ENCODE measurements around the gene BRAT1. TPM values are rescaled to one million over a fixed set of nuclear protein-coding genes. Genes with fewer than 3 reads are reported as not detected.

The BRAT1 gene
- polyA plus RNA-seq, 1 experiment, result 6.2 TPM

DNA sequence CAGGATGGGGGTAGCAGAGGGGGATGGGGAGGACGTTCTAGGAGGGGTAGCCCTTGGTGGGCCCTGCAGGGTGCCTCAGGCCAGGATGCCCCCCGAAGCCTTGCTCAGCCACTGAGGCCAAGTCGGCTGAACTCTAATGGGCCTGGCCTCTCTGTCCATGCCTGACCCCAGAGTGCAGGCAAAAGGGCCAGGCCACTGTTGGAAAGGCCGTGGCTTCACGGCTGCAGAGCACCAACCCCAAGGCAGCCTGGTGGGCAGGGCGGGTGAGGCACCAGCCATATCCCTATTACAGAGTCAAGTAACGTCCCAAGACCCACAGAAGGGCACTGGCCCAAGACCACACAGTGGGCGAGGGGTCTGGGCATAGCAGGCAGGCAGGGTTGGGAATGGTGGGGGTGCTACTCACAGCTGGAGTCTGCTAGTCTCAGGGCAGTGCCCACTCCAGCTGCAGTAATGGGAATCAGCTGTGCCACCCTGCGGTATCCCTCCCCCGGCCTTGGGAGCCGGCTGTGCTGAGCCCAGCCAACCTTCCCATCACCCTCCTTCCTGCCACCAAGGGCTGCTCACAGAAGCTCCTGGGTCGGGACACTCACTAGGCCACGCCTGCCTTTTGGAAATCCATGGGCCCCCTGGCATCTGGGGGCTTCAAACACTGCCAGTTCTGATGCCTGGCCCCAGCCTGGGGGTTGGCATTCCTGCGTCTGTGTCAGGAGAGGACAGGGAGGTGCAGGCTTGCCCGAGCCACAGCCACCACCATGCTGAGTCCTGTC lies 39.7 kb downstream of the BRAT1 start:
- ChIA-PET POLR2A (interaction anchor here (1.1 kb wide), 1 partner anchor 45 kb away, joined by 3 read pairs; no protein-coding TSS in a partner anchor), CTCF (no interaction called here)
- H3K27me3 ChIP-seq (ENCODE audit: control insufficient read depth, insufficient read depth, low read length), result no peaks in the 10 kb centered on the region
- no peak for DNase-seq (ENCODE audit: low read depth, low spot score)
- no peak overlapping the region for H3K27ac ChIP-seq (ENCODE audit: low read depth, low read length)
- no peak overlapping the region for H3K4me3 ChIP-seq (ENCODE audit: low read depth, low read length)
- H3K9me3 ChIP-seq (ENCODE audit: control insufficient read depth, insufficient read depth, low read length), result peaks cover 7% of the 10 kb centered on the region; the same call in 1 of the 2 replicates
- TF ChIP-seq, protein P1, sequence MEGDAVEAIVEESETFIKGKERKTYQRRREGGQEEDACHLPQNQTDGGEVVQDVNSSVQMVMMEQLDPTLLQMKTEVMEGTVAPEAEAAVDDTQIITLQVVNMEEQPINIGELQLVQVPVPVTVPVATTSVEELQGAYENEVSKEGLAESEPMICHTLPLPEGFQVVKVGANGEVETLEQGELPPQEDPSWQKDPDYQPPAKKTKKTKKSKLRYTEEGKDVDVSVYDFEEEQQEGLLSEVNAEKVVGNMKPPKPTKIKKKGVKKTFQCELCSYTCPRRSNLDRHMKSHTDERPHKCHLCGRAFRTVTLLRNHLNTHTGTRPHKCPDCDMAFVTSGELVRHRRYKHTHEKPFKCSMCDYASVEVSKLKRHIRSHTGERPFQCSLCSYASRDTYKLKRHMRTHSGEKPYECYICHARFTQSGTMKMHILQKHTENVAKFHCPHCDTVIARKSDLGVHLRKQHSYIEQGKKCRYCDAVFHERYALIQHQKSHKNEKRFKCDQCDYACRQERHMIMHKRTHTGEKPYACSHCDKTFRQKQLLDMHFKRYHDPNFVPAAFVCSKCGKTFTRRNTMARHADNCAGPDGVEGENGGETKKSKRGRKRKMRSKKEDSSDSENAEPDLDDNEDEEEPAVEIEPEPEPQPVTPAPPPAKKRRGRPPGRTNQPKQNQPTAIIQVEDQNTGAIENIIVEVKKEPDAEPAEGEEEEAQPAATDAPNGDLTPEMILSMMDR (IDR thresholded peaks at IDR 0.05; ENCODE audit: low read depth, low read length), result no peak

DNA sequence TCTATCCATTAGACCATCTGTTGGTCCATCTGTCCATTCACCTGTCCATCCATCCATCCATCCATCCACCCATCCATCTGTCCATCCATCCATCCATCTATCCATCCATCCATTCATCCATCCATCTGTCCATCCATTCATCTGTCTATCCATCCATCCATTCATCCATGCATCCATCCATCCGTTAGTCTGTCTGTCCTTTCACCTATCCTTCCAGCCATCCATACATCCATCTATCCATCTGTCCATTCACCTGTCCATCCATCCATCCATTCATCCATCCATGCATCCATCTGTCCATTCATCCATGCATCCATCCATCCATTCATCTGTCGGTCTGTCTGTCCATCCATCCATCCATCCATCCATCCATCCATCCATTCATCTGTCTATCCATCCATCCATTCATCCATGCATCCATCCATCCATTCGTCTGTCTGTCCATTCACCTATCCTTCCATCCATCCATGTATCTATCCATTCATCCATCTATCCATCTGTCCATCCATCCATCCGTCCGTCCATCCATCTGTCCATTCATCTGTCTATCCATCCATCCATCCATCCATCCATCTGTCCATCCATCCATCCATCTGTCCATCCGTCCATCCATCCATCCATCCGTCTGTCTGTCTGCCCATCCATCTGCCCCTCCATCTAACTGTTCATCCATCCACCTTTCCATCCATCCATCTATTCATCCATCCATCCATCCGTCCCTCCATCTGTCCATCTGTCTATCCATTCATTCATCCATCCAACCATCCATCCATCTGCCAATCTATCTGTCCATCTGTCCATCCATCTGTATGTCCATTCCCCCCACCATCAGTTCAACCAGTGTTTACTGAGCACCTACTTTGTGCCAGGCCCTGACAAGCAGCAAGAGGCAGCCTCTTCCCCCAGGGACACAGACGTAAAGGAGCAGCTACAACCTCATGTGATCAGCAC lies 40.6 kb downstream of the BRAT1 start:
- Histone ChIP-seq H3K4me3 (ENCODE audit: low read depth, low read length) (no peak overlapping the region), H3K27ac (ENCODE audit: low read depth, low read length) (no peak overlapping the region), H3K9me3 (ENCODE audit: control insufficient read depth, insufficient read depth, low read length) (peaks cover 7% of the 10 kb centered on the region; the same call in 1 of the 2 replicates), H3K27me3 (ENCODE audit: control insufficient read depth, insufficient read depth, low read length) (no peaks in the 10 kb centered on the region)
- CTCF ChIA-PET, result no interaction called here
- TF ChIP-seq, protein P1 (IDR thresholded peaks at IDR 0.05; ENCODE audit: low read depth, low read length), result no peak
- no peak for DNase-seq (ENCODE audit: low read depth, low spot score)
- POLR2A ChIA-PET, result no interaction called here

DNA sequence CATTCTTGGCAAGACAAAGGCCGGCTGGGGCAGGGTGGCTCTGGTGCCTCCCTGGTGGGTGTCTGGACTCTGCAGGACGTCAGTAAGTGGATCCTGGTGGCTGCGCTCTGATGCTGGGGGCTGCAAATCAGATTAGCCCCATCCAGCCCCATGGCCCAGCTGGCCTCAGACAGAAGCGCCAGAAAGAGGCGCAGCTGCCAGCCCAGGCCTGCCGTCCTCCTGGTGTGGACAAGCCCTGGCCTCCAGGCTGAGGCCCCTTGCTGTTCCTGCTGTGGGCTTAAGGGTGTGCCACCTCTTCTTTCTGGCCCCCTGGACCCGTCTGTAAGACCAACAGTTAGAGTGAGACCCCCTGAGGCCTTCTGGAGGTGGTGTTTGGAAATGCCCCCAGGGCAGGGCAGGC lies 41.6 kb downstream of the BRAT1 start:
- Histone ChIP-seq H3K27ac (ENCODE audit: low read depth, low read length) (no peak overlapping the region), H3K4me3 (ENCODE audit: low read depth, low read length) (no peak overlapping the region), H3K27me3 (ENCODE audit: control insufficient read depth, insufficient read depth, low read length) (no peaks in the 10 kb centered on the region), H3K9me3 (ENCODE audit: control insufficient read depth, insufficient read depth, low read length) (peaks cover 7% of the 10 kb centered on the region; the same call in 1 of the 2 replicates)
- DNase-seq (ENCODE audit: low read depth, low spot score), result no peak
- POLR2A ChIA-PET, result no interaction called here
- TF ChIP-seq, protein P1 (IDR thresholded peaks at IDR 0.05; ENCODE audit: low read depth, low read length), result no peak
- CTCF ChIA-PET, result no interaction called here

DNA sequence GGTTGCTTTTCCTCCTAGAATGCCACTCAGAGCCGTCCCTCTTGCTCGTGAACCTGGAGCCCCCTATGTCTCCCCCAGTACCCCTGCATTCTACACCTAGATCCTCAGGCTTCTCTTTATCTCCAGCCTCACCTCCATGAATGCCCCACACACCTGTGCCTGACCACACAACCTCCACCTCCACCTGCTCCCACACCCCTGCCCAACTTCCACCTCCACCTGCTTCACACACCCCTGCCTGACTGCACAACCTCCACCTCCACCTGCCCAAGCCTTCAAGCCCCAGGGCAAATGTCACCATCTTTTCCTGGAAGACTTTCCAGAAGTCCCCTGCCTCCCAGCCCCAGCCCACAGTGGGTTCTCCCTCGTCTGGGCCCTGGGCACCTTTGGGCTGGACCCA lies 42.6 kb downstream of the BRAT1 start:
- POLR2A ChIA-PET, result no interaction called here

More for the DNA sequence above, 42.6 kb downstream of the BRAT1 start:
- Histone ChIP-seq H3K4me3 (ENCODE audit: low read depth, low read length) (no peak overlapping the region), H3K9me3 (ENCODE audit: control insufficient read depth, insufficient read depth, low read length) (peaks cover 7% of the 10 kb centered on the region; the same call in 1 of the 2 replicates), H3K27ac (ENCODE audit: low read depth, low read length) (no peak overlapping the region), H3K27me3 (ENCODE audit: control insufficient read depth, insufficient read depth, low read length) (no peaks in the 10 kb centered on the region)
- CTCF ChIA-PET, result interaction anchor here (0.5 kb wide), 1 partner anchor 43 kb away, joined by 8 read pairs; no protein-coding TSS in a partner anchor
- TF ChIP-seq, protein P1 (IDR thresholded peaks at IDR 0.05; ENCODE audit: low read depth, low read length), result no peak
- no peak for DNase-seq (ENCODE audit: low read depth, low spot score)

Measured in AG04450 (cell line).